ENCODE measurements around the gene PSMG3.

- TF ChIP-seq EZH2 (IDR thresholded peaks at IDR 0.05) (no peak), POLR2AphosphoS5 (IDR thresholded peaks at IDR 0.05; ENCODE audit: borderline replicate concordance, low read depth, low read length) (no peak), FOXP2 (optimal IDR thresholded peaks at IDR 0.05; ENCODE audit: control extremely low read depth, extremely low read length, insufficient read depth) (no peak)
These were observed 12.8 kb downstream of the PSMG3 start for GRCh38 chr7:1557006-1557405.

Measured in SK-N-MC (cell line).